Measurements from ENCODE around the gene ARIH2. TPM values are rescaled to one million over a fixed set of nuclear protein-coding genes. Genes with fewer than 3 reads are reported as not detected.

Gene ARIH2
- total RNA-seq, 1 experiment from 2014 or later: 122 TPM

GRCh38 chr3:48896936-48897335, 21.7 kb upstream of the ARIH2 start:
- Mint-ChIP-seq H3K4me1 (peaks cover 16 to 19% of the 10 kb centered on the region in 2 experiments), H3K27ac (no peak overlapping the region), H3K4me3 (no peak overlapping the region), H3K9me3 (no peaks in the 10 kb centered on the region), H3K27me3 (ENCODE audit: low read depth) (peaks cover 6% of the 10 kb centered on the region), H3K36me3 (ENCODE audit: insufficient read depth in 1 of 3, low read depth in 3 of 3) (no peaks in the 10 kb centered on the region)
- Histone ChIP-seq H3K18ac (ENCODE audit: insufficient read length, low read depth, low read length) (no peak overlapping the region), H4K91ac (ENCODE audit: insufficient read length, low read depth, low read length) (no peak overlapping the region), H3K14ac (ENCODE audit: insufficient read depth, low read length) (no peak overlapping the region), H3K23ac (ENCODE audit: insufficient read length, low read depth, low read length) (no peak overlapping the region), H4K5ac (ENCODE audit: insufficient read length, low read depth, low read length) (no peak overlapping the region), H3K27ac (ENCODE audit: insufficient read length, low read depth, low read length) (no peak overlapping the region), H2BK120ac (ENCODE audit: low read depth, low read length, poor library complexity, severe bottlenecking) (no peak overlapping the region), H3K4me2 (ENCODE audit: insufficient read depth, insufficient read length, low read length) (no peak overlapping the region), H3K9ac (ENCODE audit: extremely low read depth, insufficient read length, low read length) (no peak overlapping the region), H3K27me3 (ENCODE audit: insufficient read depth, low read length) (no peaks in the 10 kb centered on the region), H3T11ph (ENCODE audit: low read length) (no peak overlapping the region), H3K4me1 (ENCODE audit: insufficient read depth, low read length) (peaks cover 4% of the 10 kb centered on the region), H3K9me3 (ENCODE audit: control insufficient read depth, low read depth, low read length) (no peaks in the 10 kb centered on the region), H4K20me1 (ENCODE audit: control insufficient read depth, insufficient read depth, insufficient read length) (no peaks in the 10 kb centered on the region), H4K8ac (replicated peaks; ENCODE audit: insufficient read length, low read depth, low read length) (no peak overlapping the region), H3K4ac (ENCODE audit: low read depth, low read length) (no peak overlapping the region), H3K79me1 (ENCODE audit: insufficient read depth, low read depth, low read length, poor library complexity, severe bottlenecking) (no peaks in the 10 kb centered on the region), H2AK5ac (ENCODE audit: insufficient read length, low read length) (no peak overlapping the region), H3K79me2 (ENCODE audit: insufficient read depth, low read length) (no peaks in the 10 kb centered on the region), H3K23me2 (ENCODE audit: insufficient read length, low read depth, low read length, poor library complexity, severe bottlenecking) (no peaks in the 10 kb centered on the region), H2BK5ac (ENCODE audit: insufficient read length, low read length) (no peak overlapping the region), H2BK12ac (ENCODE audit: insufficient read length, low read depth, low read length) (no peak overlapping the region), H2BK15ac (ENCODE audit: low read depth, low read length) (no peak overlapping the region), H2AFZ (ENCODE audit: low read length) (no peak overlapping the region), H2BK20ac (ENCODE audit: low read depth, low read length, poor library complexity, severe bottlenecking) (no peak overlapping the region), H3K56ac (ENCODE audit: insufficient read length, low read depth, low read length) (no peak overlapping the region)
- TF ChIP-seq CTCF (conservative IDR thresholded peaks at IDR 0.05): no peak
- no peak for DNase-seq
- no CpG with 5 or more reads among the region's 2 CpGs for WGBS (ENCODE audit: extremely low coverage, insufficient read length, low lambda C conversion rate)
